Adipose tissue (tissue), 3 donors: ENCODE measurements around the gene MBLAC2. TPM values are rescaled to one million over a fixed set of nuclear protein-coding genes. Genes with fewer than 3 reads are reported as not detected.

Experiments used
- polyA plus RNA-seq, 3 donors: library from polyadenylated mRNA; stranded (reverse); fragments of 200-250 nt; gene quantifications; one replicate each; pipeline ENCODE4 v1.2.3, GENCODE V29; 2013
- donor health status: healthy with polysubstance abuse.
- donor health status: Bipolar disorder and iron deficiency.
- donor health status: healthy.

Gene MBLAC2
- polyA plus RNA-seq, 3 donors: 1.9 to 2.4 (median 2.1) TPM

Other genes with a start within 250 kb of the MBLAC2 start
- 10 to 100 TPM in 2 of 3 donors, 1 to 10 TPM in 1; 6.0 to 40.0 (median 11.7) TPM for gene CETN3, start 65.0 kb downstream of the MBLAC2 start, polyA plus RNA-seq
- gene POLR3G, start 93 bp upstream of the MBLAC2 start, polyA plus RNA-seq: 1 to 10 TPM in 1 of 3 donors, under 1 TPM in 2; 0.74 to 2.9 (median 0.74) TPM
- gene LYSMD3, start 54.8 kb upstream of the MBLAC2 start, polyA plus RNA-seq: 1 to 10 TPM; 3.5 to 9.2 (median 5.4) TPM
- 1 to 10 TPM in 1 of 3 donors, under 1 TPM in 2; 0.33 to 1.6 (median 0.34) TPM for gene ADGRV1, start 84.0 kb upstream of the MBLAC2 start, polyA plus RNA-seq